Smooth muscle cell of the pulmonary artery (primary cell): ENCODE measurements around the gene CD4. TPM values are rescaled to one million over a fixed set of nuclear protein-coding genes. Genes with fewer than 3 reads are reported as not detected.

Source experiments
- total RNA-seq: library from RNA; depleted of rRNA; stranded (reverse); fragments of >200 nt; gene quantifications from 2 replicates; pipeline ENCODE4 v1.2.3, GENCODE V29; 2014

CD4 gene
- total RNA-seq = 0.26 and 13.2 TPM in 2 replicates

DNA sequence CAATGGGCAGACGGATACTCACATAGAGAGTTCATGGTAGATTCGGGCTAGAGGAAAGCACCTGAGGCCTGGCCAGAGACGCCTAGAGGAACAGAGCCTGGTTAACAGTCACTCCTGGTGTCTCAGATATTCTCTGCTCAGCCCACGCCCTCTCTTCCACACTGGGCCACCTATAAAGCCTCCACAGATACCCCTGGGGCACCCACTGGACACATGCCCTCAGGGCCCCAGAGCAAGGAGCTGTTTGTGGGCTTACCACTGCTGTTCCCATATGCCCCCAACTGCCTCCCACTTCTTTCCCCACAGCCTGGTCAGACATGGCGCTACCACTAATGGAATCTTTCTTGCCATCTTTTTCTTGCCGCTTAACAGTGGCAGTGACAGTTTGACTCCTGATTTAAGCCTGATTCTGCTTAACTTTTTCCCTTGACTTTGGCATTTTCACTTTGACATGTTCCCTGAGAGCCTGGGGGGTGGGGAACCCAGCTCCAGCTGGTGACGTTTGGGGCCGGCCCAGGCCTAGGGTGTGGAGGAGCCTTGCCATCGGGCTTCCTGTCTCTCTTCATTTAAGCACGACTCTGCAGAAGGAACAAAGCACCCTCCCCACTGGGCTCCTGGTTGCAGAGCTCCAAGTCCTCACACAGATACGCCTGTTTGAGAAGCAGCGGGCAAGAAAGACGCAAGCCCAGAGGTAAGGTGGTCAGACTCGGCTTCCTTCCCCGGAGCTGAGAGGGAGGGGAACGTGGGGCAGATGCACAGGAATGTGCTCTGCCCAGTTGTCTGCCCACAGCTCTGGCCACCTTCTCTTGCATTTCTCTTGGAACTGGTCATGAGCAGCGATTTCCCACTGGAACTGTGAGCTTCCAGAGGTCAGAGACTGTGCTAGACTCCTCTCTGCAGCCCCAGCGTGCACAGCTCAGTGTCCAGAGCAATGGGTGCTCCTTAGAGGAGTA lies at the start of gene CD4:
Gene CD4 (plus strand): TSS at position 557 of the 953 bp plus-strand sequence. CDS start 10,611 bp downstream, outside the sequence.

DNA sequence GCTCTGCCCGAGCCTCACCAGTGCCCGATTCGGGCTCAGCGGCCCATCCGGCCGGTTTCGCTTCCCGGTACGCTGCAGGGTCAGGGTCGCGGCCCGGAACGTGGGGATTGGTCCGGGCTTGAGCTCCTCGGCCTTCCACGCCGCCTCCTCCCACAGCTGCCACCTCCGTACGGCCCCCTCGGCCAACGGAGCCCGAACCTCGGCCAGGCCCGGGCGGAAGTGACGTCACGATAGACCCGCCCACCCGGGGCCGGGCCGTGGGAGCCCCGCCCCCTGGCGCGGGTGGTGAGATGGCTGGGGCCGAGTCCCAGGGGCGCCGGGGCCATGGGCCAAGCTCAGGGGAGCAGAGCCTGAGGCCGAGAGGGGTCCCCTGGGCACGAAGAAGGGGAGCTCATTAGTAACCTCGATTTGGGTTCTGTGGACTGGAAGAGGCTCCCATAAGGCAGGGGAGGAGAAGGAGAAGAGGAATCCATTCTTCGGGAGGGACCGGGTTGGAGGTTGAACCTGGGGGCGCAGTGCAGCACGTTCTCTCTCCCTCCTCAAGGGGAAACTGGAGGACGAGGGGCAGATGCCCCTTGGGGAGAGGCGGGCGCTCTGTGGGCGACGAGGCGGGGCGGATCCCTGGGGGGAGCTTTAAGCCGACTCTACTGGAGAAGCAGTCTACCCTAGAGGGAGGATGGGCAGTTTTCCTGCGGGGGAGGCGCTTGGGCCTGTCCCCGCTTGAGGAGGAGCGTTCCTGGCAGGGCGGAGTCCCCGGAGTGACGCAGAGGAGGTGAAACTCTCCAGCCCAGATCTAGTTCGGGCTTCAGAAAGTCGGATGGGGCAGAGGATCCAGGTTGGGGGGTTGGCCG lies 36.2 kb upstream of the CD4 start, which contains the start of gene MLF2:
Gene MLF2 (minus strand): TSS at position 221 of the 851 bp plus-strand sequence. CDS start 807 bp downstream, outside the sequence.

DNA sequence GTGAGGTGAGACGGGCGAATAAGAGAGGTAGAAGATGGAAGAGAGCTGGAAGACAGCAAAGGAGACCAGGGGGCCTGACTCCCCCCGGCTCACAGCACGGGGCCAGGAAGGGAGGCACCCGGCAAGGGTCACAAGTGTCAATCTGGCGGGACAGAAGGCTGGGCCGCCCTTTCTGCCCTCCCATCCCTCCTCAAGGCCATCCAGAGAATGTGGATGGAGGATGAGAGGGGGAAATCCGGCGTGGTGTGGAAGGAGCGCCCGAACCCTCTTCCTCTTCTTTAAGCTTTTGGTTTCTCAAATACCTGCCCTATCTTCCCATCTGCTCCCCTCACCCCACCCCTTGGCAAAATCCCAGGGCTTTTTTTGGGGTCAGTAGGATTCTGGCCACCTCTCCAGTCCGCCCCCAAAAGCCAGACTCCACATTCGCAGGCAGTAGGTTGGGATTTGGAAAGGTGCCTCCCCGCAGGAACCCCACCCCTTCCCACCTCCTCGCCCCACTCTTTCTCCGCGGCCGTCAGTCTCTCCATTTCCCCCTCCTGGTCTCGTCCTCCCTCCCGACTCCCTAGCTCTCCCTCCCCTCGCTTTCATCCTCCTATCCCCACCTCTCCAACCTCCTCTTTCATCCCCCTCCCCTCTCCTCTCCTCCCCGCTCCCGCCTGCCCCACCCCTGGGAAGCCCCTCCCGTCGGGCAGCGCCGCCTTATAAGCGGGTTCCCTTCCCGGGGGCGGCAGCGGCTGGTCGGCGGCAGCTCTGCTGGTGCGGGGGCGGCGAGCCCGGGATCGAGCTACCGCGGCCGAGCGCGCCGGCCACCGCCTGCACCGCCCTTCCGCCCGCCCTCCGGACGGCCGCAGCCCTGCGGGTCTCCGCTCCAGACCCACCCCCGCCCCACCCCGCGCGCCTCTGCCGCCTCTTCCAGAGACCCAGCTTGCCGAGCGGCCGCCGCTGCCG lies 23.4 kb upstream of the CD4 start, which contains the start of gene PTMS:
Gene PTMS (plus strand): TSS at position 730 of the 948 bp plus-strand sequence. CDS start 343 bp downstream, outside the sequence.

GRCh38 chr12:6772331-6772695 lies 17.0 kb upstream of the CD4 start, which contains the start of gene LAG3:
Gene LAG3 (plus strand): TSS chr12:6772520. CDS start chr12:6772853, 333 bp downstream.

GRCh38 chr12:6821591-6822425 lies 32.5 kb downstream of the CD4 start, which contains the start of gene GPR162:
Gene GPR162 (plus strand): TSS chr12:6821821. CDS start chr12:6823899, 2,078 bp downstream.

DNA sequence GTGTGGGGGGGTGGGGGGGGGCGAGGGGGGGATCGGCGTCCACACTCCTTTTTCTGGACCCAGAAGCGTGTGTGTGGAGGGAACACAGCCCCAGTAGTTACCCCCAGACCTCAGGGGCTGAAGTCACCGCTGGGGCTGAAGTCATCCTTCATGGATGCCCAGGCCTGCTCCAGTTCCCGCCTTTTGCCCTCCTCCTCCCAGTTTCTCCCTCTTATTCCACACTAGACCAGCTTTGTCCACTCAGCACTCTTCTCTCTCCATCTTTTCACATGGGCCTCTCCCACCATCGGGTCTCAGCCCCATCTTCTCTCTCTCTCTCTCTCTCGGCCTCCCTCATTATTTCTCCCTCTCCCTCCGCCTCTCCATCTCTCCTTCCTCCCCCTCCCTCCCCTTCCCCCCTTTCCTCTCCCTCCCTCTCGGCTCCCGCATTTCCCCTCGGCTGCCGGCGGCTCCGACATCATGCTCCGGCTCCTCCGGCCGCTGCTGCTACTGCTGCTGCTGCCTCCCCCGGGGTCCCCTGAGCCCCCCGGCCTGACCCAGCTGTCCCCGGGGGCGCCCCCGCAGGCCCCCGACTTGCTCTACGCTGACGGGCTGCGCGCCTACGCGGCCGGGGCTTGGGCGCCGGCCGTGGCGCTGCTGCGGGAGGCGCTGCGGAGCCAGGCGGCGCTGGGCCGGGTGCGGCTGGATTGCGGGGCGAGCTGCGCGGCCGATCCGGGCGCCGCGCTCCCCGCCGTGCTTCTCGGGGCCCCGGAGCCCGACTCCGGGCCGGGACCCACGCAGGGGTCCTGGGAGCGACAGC lies 38.9 kb downstream of the CD4 start, which contains the start of gene P3H3:
Gene P3H3 (plus strand): TSS at position 426 of the 799 bp plus-strand sequence. CDS start 34 bp downstream, at position 460.

DNA sequence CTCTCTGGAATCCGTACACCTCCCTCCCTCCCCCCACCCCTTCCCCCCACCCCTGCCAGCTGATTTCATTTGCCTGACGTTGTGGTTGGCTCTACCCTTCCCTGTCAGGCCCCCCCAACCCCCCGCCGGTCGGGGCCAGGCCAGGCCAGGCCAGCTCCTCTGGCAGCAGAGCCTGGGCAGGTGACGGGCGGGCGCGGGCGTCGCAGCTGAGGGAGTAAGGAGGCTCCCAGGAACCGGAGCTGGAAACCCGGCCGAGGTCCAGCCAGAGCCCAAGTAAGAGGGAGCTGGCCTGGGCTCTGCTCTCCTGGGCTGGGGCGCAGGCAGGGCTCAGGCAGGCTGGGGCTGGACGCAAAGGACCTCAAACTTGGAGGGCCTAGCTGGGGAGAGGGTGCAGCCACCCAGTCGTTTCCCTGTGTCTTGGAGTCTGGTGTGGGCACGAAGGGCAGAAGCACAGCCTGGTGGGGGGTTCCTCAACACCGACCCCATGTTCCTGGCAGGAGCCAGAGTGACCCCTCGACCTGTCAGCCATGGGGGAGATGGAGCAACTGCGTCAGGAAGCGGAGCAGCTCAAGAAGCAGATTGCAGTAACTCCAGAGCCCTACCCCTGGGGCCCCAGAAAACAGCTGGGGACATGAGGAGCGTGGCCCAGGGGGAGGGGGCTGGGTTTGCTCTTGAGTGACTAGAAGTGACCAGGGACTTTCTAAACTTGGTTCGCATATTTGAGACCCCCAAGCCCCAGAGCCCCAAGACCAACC lies 51.6 kb downstream of the CD4 start, which contains the start of gene GNB3:
Gene GNB3 (plus strand): TSS at position 165 of the 755 bp plus-strand sequence. CDS start 363 bp downstream, at position 528.

GRCh38 chr12:6851153-6851920 lies 62.0 kb downstream of the CD4 start, which contains the start of gene CDCA3:
Gene CDCA3 (minus strand): TSS chr12:6851286. CDS start chr12:6850952, 334 bp downstream.

GRCh38 chr12:6851921-6852650 lies 62.8 kb downstream of the CD4 start, which contains the start of gene USP5:
Gene USP5 (plus strand): TSS chr12:6852150. CDS start chr12:6852180, 30 bp downstream.

GRCh38 chr12:6867413-6868210 lies 78.3 kb downstream of the CD4 start, which contains the start of gene TPI1:
Gene TPI1 (plus strand): TSS chr12:6867531. CDS start chr12:6867567, 36 bp downstream.

Other genes with a start within 250 kb of the CD4 start
- 14.7 and 16.1 TPM in 2 replicates for gene IFFO1, start 233.5 kb upstream of the CD4 start, total RNA-seq
- gene NOP2, start 221.2 kb upstream of the CD4 start, total RNA-seq = 10.0 and 19.5 TPM in 2 replicates
- gene CHD4, start 182.1 kb upstream of the CD4 start, total RNA-seq = 238 and 263 TPM in 2 replicates
- 0.03 TPM in 1 of 2 replicates, not detected in the other for gene LPAR5, start 153.6 kb upstream of the CD4 start, total RNA-seq
- 0.13 and 0.26 TPM in 2 replicates for gene ACRBP, start 142.1 kb upstream of the CD4 start, total RNA-seq
- 26.9 and 27.4 TPM in 2 replicates for gene ING4, start 126.4 kb upstream of the CD4 start, total RNA-seq
- 16.4 and 16.8 TPM in 2 replicates for gene ZNF384, start 100.2 kb upstream of the CD4 start, total RNA-seq
- 1.1 and 1.3 TPM in 2 replicates for gene PIANP, start 88.7 kb upstream of the CD4 start, total RNA-seq
- 145 and 173 TPM in 2 replicates for gene COPS7A, start 65.5 kb upstream of the CD4 start, total RNA-seq
- gene MLF2, start 36.4 kb upstream of the CD4 start, total RNA-seq = 158 and 166 TPM in 2 replicates
- gene PTMS, start 23.2 kb upstream of the CD4 start, total RNA-seq = 45.0 and 47.1 TPM in 2 replicates
- gene LAG3, start 17.0 kb upstream of the CD4 start, total RNA-seq = not detected in 2 replicates
- gene GPR162, start 32.3 kb downstream of the CD4 start, total RNA-seq = 2.7 and 6.6 TPM in 2 replicates
- 170 and 258 TPM in 2 replicates for gene P3H3, start 38.9 kb downstream of the CD4 start, total RNA-seq
- gene GNB3, start 51.4 kb downstream of the CD4 start, total RNA-seq = 2.0 and 3.2 TPM in 2 replicates
- gene CDCA3, start 61.8 kb downstream of the CD4 start, total RNA-seq = 3.5 and 6.3 TPM in 2 replicates
- 90.6 and 117 TPM in 2 replicates for gene USP5, start 62.6 kb downstream of the CD4 start, total RNA-seq
- 1,691 and 1,978 TPM in 2 replicates for gene TPI1, start 78.0 kb downstream of the CD4 start, total RNA-seq
- gene SPSB2, start 83.8 kb downstream of the CD4 start, total RNA-seq = 4.8 and 6.3 TPM in 2 replicates
- gene LRRC23, start 115.3 kb downstream of the CD4 start, total RNA-seq = 12.4 and 13.3 TPM in 2 replicates
- gene ENO2, start 125.1 kb downstream of the CD4 start, total RNA-seq = 153 and 183 TPM in 2 replicates
- 21.8 and 35.8 TPM in 2 replicates for gene ATN1, start 138.4 kb downstream of the CD4 start, total RNA-seq
- not detected in 2 replicates for gene RNU7-1, start 154.3 kb downstream of the CD4 start, total RNA-seq
- 64.3 and 91.7 TPM in 2 replicates for gene C12orf57, start 154.5 kb downstream of the CD4 start, total RNA-seq
- gene PTPN6, start 161.8 kb downstream of the CD4 start, total RNA-seq = 0.13 and 0.30 TPM in 2 replicates
- gene PHB2, start 181.1 kb downstream of the CD4 start, total RNA-seq = 90.6 and 91.1 TPM in 2 replicates
- 28.8 and 32.3 TPM in 2 replicates for gene EMG1, start 181.4 kb downstream of the CD4 start, total RNA-seq
- 11.3 and 12.6 TPM in 2 replicates for gene LPCAT3, start 228.9 kb downstream of the CD4 start, total RNA-seq